Cardiac fibroblast (primary cell): ENCODE results near the gene CLN5.

Experiments used
- DNase-seq, 2 donors: peaks; one replicate each; pipeline versions ENCODE4 v3.0.0 to v3.0.0-alpha.2; 2010; ENCODE audit warnings: low read depth in 2 of 2
- H3K4me3 ChIP-seq, 2 donors: replicated peaks in 1 of 2; 1 replicate in 1 of 2; 2 replicates in 1 of 2; pipeline ENCODE4 v1.5.1; 2011; ENCODE audit warnings: low read depth in 2 of 2, low read length in 2 of 2, mild to moderate bottlenecking in 2 of 2, moderate library complexity in 1 of 2
- CTCF ChIP-seq: IDR thresholded peaks from one replicate; pipeline ENCODE4 v1.5.1; 2011; ENCODE audit warnings: low read depth, mild to moderate bottlenecking, low read length, inconsistent platforms

CLN5 gene

GRCh38 chr13:76991796-76992547 lies at the start of gene CLN5:
TSS of gene CLN5 (plus strand) at chr13:76992081. CDS start at chr13:76992099, 18 bp downstream.
- DNase-seq, result peak; percentile 91 to 96
- no peak for TF ChIP-seq CTCF
- H3K4me3 ChIP-seq, result peak within 1 kb of the TSS; percentile 86 to 96

GRCh38 chr13:76942363-76942762 lies 49.5 kb upstream of the CLN5 start:
- no peak for DNase-seq
- no peak for TF ChIP-seq CTCF

GRCh38 chr13:76943646-76944045 lies 48.2 kb upstream of the CLN5 start:
- H3K4me3 ChIP-seq, result no peak overlapping the region
- DNase-seq, result no peak
- no peak for TF ChIP-seq CTCF

More at GRCh38 chr13:76942363-76942762, 49.5 kb upstream of the CLN5 start:
- H3K4me3 ChIP-seq, result no peak overlapping the region

GRCh38 chr13:76944456-76944855 lies 47.4 kb upstream of the CLN5 start:
- H3K4me3 ChIP-seq, result no peak overlapping the region
- TF ChIP-seq CTCF, result no peak
- DNase-seq, result peak; percentile 51 to 78

- no peak within 1 kb of the TSS for H3K4me3 ChIP-seq
- peak in 1 of 2 donors; percentile 35 for DNase-seq
- TF ChIP-seq CTCF, result no peak
Measured at GRCh38 chr13:76948149-76948548, 43.7 kb upstream of the CLN5 start, which contains the start of gene ACOD1. TSS of gene ACOD1 (plus strand) at chr13:76948511. CDS start at chr13:76948559, 48 bp downstream.

GRCh38 chr13:76950101-76950500 lies 41.8 kb upstream of the CLN5 start:
- DNase-seq, result no peak
- H3K4me3 ChIP-seq, result no peak overlapping the region
- TF ChIP-seq CTCF, result no peak
